GM12878 (cell line): ENCODE measurements around the gene SLC13A3. TPM values are rescaled to one million over a fixed set of nuclear protein-coding genes. Genes with fewer than 3 reads are reported as not detected.
A peak's percentile ranks its signal among the peaks of the same experiment; 100 is the strongest.

Experiments used
- ATAC-seq: fragments of 200-7000 bp; cut with Tn5 transposase; 3 replicates; pipeline ENCODE4 v1.9.1; 2020; ENCODE audit warnings: mild to moderate bottlenecking, moderate library complexity
- BruUV-seq: library from RNA; stranded (reverse); fragments of 400-500 nt; replicated peaks from 2 replicates; lab custom pipeline; 2021; lab: Mats Ljungman, UMichigan
- CTCF ChIA-PET: fragments of 300-600 bp; sonication (Branson Sonifier 250); formaldehyde crosslinking; extraction: SDS; loops from one replicate; lab custom pipeline; 2021; ENCODE audit warnings: inconsistent platforms; lab: Yijun Ruan, JAX
- POLR2A ChIA-PET: fragments of 350-600 bp; formaldehyde crosslinking; extraction: SDS; loops from one replicate; lab custom pipeline; 2021; ENCODE audit warnings: inconsistent platforms; lab: Charles Lee
- RAD21 ChIA-PET: fragments of 300-600 bp; sonication (Branson Sonifier 250); formaldehyde crosslinking; loops from one replicate; lab custom pipeline; 2023; ENCODE audit warnings: antibody characterized with exemption; ENCODE audit not compliant: unreplicated experiment; lab: Charles Lee
- SMC1A ChIA-PET: fragments of 300-600 bp; sonication (Branson Sonifier 250); formaldehyde crosslinking; loops from one replicate; lab custom pipeline; 2023; ENCODE audit not compliant: unreplicated experiment, uncharacterized antibody; lab: Charles Lee
- DNase-seq: peaks from one replicate; pipeline ENCODE4 v3.0.0-alpha.2; 2011; ENCODE audit warnings: low read depth, low spot score
- FAIRE-seq: peaks from 3 replicates; lab custom pipeline; 2011; peaks lifted over from hg19 to GRCh38; lab: Jason Lieb, UNC
- H2AFZ ChIP-seq: 2 replicates; pipeline ENCODE4 v1.6.0; 2011; ENCODE audit warnings: low read depth, low read length, control low read depth; ENCODE audit not compliant: control insufficient read depth
- H3K27ac ChIP-seq: 2 replicates; pipeline ENCODE4 v1.5.1; 2011; ENCODE audit warnings: control low read depth; ENCODE audit not compliant: control insufficient read depth, insufficient read depth
- H3K27me3 ChIP-seq, 2 experiments: replicated peaks in 1 of 2; 2 replicates each; pipeline versions ENCODE4 v1.6.0 to v1.6.1; 2011; ENCODE audit warnings: low read length in 1 of 2; ENCODE audit not compliant: control insufficient read depth in 2 of 2, insufficient read depth in 2 of 2
- H3K36me3 ChIP-seq, 2 experiments: 2 replicates each; pipeline ENCODE4 v1.5.1; 2011; ENCODE audit warnings: low read length in 1 of 2; ENCODE audit not compliant: control insufficient read depth in 2 of 2, insufficient read depth in 2 of 2
- H3K4me1 ChIP-seq: 2 replicates; pipeline ENCODE4 v1.6.1; 2011; ENCODE audit warnings: mild to moderate bottlenecking, low read length, moderate library complexity, mixed read lengths; ENCODE audit not compliant: control insufficient read depth, insufficient read depth
- H3K4me2 ChIP-seq: 2 replicates; pipeline ENCODE4 v1.6.0; 2011; ENCODE audit warnings: control low read depth; ENCODE audit not compliant: control insufficient read depth, insufficient read depth
- H3K4me3 ChIP-seq: fragments of 200-600 bp; sonication (generic); 2 replicates; pipeline ENCODE4 v1.5.1; 2016
- H3K79me2 ChIP-seq: 2 replicates; pipeline ENCODE4 v1.6.0; 2011; ENCODE audit warnings: low read length; ENCODE audit not compliant: control insufficient read depth, insufficient read depth
- H3K9ac ChIP-seq: 2 replicates; pipeline ENCODE4 v1.8.0; 2011; ENCODE audit warnings: low read length, control low read depth, mixed read lengths; ENCODE audit not compliant: control insufficient read depth, insufficient read depth
- H3K9me3 ChIP-seq: replicated peaks from 3 replicates; pipeline ENCODE4 v1.5.1; 2011; ENCODE audit warnings: mild to moderate bottlenecking, low read length; ENCODE audit not compliant: control insufficient read depth, insufficient read depth
- H4K20me1 ChIP-seq: 2 replicates; pipeline ENCODE4 v1.6.0; 2011; ENCODE audit not compliant: control insufficient read depth, insufficient read depth
- BHLHE40 ChIP-seq, 2 experiments: fragments of 450-650 bp in 1 of 2; IDR thresholded peaks; 2 replicates each; pipeline ENCODE4 v1.6.1; 2011 to 2017; ENCODE audit warnings: low read depth in 2 of 2, borderline replicate concordance in 1 of 2, improper control_type of control experiment in 1 of 2, low read length in 1 of 2, mild to moderate bottlenecking in 1 of 2
- IRF5 ChIP-seq: fragments of 450-650 bp; IDR thresholded peaks from 2 replicates; pipeline ENCODE4 v1.6.1; 2017; ENCODE audit warnings: borderline replicate concordance
- RAD51 ChIP-seq: fragments of 450-650 bp; IDR thresholded peaks from 2 replicates; pipeline ENCODE4 v1.6.1; 2016; ENCODE audit warnings: moderate library complexity, mild to moderate bottlenecking, inconsistent platforms
- SMAD5 ChIP-seq: IDR thresholded peaks from 2 replicates; pipeline ENCODE4 v1.6.1; 2016; ENCODE audit warnings: antibody characterized with exemption, low read depth
- ZNF24 ChIP-seq: fragments of 450-650 bp; IDR thresholded peaks from 2 replicates; pipeline ENCODE4 v1.6.1; 2017; ENCODE audit warnings: antibody characterized with exemption, mild to moderate bottlenecking
- WGBS: methylation state at CpG from one replicate; pipeline ENCODE4 v1.1.6; 2016; ENCODE audit warnings: low lambda C conversion rate; ENCODE audit not compliant: insufficient replicate concordance, insufficient coverage; ENCODE audit errors: missing lambda C conversion rate; 5-methylcytosine and 5-hydroxymethylcytosine counted together
- in situ Hi-C: fragments of 300-500 bp; cut with MboI; formaldehyde crosslinking; loops from 9 replicates; pipeline ENCODE4 v1.14.3; 2018; ENCODE audit warnings: mixed read lengths
- intact Hi-C: fragments of 100-400 bp; cut with micrococcal nuclease; formaldehyde crosslinking; loops from one replicate; pipeline ENCODE4 v1.14.2; 2022; ENCODE audit not compliant: unreplicated experiment
- polyA plus RNA-seq, 11 experiments: library from polyadenylated mRNA; depleted of rRNA in 4 of 11; unstranded in 6 of 11; stranded (reverse) in 5 of 11; fragments of >200 nt; fragmentation: Nextera tagmentation in 4 of 11; fragmentation: Illumina TruSeq in 1 of 11; extraction: Ambion mirVana in 4 of 11; extraction: Trizol in 1 of 11; gene quantifications; 1 replicate in 1 of 11; 2 replicates in 10 of 11; pipeline versions ENCODE4 v1.2.1 to v1.2.3, GENCODE V29; 2011 to 2016; ENCODE audit warnings: inconsistent platforms in 2 of 11, missing spikeins in 2 of 11, low read depth in 1 of 11
- total RNA-seq, 4 experiments: library from RNA; depleted of rRNA in 3 of 4; stranded (reverse); fragments of >200 nt in 3 of 4; fragmentation: Illumina TruSeq in 1 of 4; extraction: Trizol in 1 of 4; gene quantifications; 2 replicates each; pipeline versions ENCODE4 v1.2.1 to v1.2.3, GENCODE V29; 2013 to 2021
- TF ChIP-seq, protein P1 (sequence below): IDR thresholded peaks from 2 replicates; pipeline ENCODE4 v1.6.1; 2011; ENCODE audit warnings: borderline replicate concordance, low read depth, mild to moderate bottlenecking, moderate library complexity, mixed read lengths, low read length; ENCODE audit not compliant: insufficient read depth; ENCODE audit errors: extremely low read length

The SLC13A3 gene
- total and polyA plus RNA-seq, 10 of the 15 experiments (the other 5 are each of a cell fraction or from before 2014, with no cell fraction given), result 0.03 to 0.76 (median 0.07) TPM; not detected in 4

DNA sequence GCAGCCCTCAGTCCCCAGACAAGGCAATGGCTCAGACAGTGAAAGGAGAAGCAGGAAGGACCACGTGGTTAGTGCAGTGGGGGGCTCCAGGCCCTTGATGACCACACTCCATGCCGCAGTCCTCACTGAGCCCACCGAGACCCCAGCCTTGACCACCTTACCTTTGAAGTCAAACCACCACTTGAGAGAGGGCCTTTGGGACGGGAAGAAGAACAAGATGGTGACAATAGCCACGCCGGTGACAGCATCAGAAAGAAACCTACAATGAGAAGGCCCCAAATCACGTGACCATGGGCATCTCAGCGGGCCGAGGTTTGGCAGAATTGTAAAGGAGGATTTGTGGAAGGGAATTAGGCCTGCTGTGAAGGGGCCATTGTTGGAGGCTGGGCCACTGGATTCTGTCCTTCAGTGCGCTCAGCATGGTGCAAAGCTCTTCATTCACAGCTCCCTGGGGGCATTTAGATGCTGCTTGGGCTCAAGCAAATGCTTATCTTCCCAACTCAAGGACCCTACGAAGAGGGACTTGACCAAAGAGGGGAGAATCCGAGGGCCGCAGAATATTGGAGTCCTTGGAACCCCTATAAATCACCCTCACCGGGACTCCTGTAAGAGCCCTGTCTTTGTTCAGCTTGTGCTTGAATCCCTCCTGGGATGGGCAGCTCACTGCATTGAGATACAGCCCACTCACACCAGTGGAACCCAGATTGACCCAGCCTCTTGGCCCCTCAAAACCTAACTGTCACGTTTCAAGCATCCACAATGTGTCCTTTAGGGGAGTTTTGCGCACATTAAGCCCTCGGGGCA lies 67.6 kb downstream of the SLC13A3 start:
- ChIA-PET SMC1A (no interaction called here), CTCF (interaction anchor here (1.3 kb wide), 1 partner anchor 39 kb away, joined by 3 read pairs; no protein-coding TSS in a partner anchor), RAD21 (no interaction called here), POLR2A (no interaction called here)
- TF ChIP-seq SMAD5 (no peak), ZNF24 (no peak), BHLHE40 (IDR thresholded peaks at IDR 0.05; ENCODE audit: borderline replicate concordance in 1 of 2, low read depth in 2 of 2, low read length in 1 of 2) (peak in 1 of 2 experiments; percentile 24; a peak in 2 of 4 replicates), RAD51 (peak; percentile 62; the same call in 1 of the 2 replicates), IRF5 (no peak)
- TF ChIP-seq, protein P1, sequence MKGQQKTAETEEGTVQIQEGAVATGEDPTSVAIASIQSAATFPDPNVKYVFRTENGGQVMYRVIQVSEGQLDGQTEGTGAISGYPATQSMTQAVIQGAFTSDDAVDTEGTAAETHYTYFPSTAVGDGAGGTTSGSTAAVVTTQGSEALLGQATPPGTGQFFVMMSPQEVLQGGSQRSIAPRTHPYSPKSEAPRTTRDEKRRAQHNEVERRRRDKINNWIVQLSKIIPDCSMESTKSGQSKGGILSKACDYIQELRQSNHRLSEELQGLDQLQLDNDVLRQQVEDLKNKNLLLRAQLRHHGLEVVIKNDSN, result peak; percentile 26
- FAIRE-seq, result no peak
- Histone ChIP-seq H3K27me3 (no peaks in the 10 kb centered on the region; a peak in 1 of 4 replicates), H3K79me2 (no peaks in the 10 kb centered on the region), H2AFZ (no peak overlapping the region), H3K4me1 (peaks cover 2% of the 10 kb centered on the region), H3K4me2 (no peak overlapping the region), H3K4me3 (no peak overlapping the region), H4K20me1 (no peaks in the 10 kb centered on the region), H3K36me3 (no peaks in the 10 kb centered on the region), H3K9ac (no peak overlapping the region), H3K9me3 (no peaks in the 10 kb centered on the region), H3K27ac (no peak overlapping the region)
- in situ Hi-C loops, result no loop called here
- no peak for DNase-seq
- BruUV-seq, result no TSS peak
- ATAC-seq, result no peak
- 30% methylated on average over 17 of the region's 17 CpGs for WGBS
- intact Hi-C loops, result no loop called here
